GM19395 (cell line): ENCODE measurements around the gene GRPEL2.
A peak's percentile ranks its signal among the peaks of the same experiment; 100 is the strongest.

Source experiments
- ATAC-seq: cut with Tn5 transposase; IDR thresholded peaks from one replicate; pipeline ENCODE4 v1.9.1; 2021; ENCODE audit warnings: mild to moderate bottlenecking, moderate library complexity; ENCODE audit not compliant: unreplicated experiment

The GRPEL2 gene

GRCh38 chr5:149317281-149318048, 27.8 kb upstream of the GRPEL2 start:
- ATAC-seq, result peak; percentile 84

DNA sequence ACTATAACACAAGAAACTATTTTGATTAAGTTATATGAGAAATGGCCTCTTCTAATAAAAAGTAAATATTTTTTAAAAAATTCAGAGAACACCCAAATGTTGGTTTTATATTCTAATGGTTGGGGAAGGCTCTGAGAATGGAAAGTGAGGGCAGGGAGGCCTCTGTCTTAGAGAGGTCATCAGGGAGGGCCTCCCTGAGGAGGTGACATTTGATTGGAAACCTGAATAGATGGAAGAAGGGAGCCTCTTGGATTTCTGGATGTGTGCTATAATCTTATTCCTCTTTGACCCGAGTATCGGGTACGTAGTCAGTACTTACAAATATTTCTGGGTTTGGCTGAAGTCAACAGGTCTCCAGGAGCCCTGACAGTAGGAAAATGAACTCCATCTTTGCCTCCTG, 26.1 kb upstream of the GRPEL2 start:
- no peak for ATAC-seq

GRCh38 chr5:149320791-149321330, 24.4 kb upstream of the GRPEL2 start:
- ATAC-seq, result no peak

DNA sequence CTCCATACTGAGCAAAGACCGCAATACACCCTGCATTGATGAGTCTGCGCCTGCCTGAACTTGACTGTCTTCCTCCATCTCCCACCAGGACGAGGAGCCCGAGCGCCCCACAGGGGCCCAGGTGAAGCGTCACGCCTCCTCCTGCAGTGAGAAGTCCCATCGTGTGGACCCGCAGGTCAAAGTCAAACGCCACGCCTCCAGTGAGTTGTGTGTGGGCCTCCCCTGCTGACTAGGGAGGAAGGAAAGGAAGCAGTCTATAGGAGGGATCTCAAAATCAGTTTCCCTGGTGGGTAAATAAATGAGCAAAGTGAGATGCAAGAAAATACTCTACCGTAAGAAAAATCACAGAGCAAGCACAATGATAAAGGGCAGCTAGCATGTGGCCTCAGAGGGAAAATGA, 22.8 kb upstream of the GRPEL2 start:
- ATAC-seq, result no peak

GRCh38 chr5:149323210-149323609, 22.1 kb upstream of the GRPEL2 start:
- no peak for ATAC-seq

DNA sequence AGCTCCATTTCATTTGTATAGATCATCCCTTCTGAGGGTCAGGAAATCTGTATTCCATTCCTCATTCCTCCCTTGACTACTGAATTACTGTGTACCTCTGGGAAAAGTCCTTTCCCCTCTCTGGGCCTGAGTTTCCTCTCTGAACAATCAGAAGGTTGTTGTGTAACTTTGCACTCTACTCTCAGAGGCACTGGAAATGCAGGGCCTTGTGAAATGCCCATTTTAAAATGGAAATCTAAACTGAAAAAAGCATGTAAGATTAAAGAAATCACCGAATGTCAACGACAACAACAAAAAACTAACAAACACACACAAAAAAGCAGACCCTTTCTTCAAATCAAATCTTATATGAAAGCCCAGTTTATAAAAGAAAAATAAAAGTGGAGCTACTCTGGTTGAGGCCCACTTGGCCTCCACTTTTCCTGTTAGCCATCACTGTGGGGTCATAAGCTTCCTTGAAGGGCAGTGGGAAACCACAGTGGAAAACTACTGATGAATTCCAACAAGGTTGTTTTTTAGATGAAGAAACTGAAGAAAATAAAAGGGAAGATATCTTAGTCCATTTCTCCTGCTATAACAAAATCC, 21.6 kb upstream of the GRPEL2 start:
- ATAC-seq, result no peak

DNA sequence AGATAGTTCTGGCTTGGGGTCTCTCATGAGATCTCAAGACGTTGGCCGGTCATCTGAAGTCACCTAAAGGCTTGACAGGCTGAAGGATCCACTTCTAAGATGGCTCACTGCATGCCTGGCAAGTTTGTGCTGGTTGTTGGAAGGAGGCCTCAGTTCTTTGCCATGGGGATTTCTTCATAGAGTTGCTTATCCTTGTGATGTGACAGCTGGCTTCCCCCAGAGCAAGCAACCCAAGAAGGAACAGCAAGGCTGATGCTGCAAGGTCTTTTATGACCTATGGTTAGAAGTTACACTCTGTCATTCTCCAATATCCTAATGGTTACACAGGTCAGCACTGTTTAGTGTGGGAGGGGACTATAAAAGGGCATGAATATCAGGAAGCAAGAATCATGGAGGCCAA, 20.7 kb upstream of the GRPEL2 start:
- ATAC-seq, result no peak

DNA sequence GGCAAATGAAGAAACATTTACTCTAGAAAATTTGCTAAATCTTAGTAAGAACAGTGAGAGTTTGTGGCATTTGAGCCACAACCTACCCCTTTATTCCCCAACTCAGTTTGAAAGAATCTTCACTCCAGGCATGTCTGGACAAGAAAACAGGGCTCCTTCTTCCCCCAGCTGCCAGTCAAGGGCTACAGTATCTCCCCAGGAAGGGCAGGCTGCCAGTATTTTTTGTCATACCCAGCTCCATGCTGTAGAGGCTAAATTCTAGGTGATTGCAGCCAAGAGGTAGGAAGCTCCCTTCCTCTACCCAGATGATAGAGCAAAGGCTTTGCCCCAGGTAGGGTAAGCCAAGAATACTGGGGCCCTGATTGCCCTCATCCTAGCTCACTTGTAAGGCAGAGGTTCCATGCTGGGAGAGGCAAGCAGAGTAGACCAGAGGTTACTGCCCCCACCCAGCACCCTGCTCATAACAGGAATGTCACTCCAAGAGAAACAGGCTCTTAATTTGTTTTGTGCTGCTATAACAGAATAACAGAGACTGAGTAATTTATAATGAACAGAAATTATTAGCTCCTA, 20.0 kb upstream of the GRPEL2 start:
- no peak for ATAC-seq

DNA sequence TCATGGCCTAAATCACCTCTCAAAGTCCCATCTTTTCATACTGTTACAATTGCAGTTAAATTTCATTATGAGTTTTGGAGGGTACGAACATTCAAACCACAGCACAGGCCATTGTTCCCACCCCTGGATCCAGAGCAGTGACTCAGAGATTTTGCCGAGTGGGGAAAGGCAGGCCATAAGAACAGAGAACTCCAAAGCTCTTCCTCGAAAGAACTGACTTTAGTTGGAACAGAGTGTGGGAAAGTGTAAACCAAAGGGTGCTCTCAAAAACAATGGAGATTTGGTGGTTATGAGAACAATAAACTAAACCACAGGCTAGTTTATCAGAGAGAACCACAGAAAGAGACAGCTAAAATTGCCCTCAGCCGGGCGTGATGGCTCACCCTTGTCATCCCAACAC, 19.4 kb upstream of the GRPEL2 start:
- ATAC-seq, result no peak

GRCh38 chr5:149326611-149327010, 18.7 kb upstream of the GRPEL2 start:
- ATAC-seq, result no peak

DNA sequence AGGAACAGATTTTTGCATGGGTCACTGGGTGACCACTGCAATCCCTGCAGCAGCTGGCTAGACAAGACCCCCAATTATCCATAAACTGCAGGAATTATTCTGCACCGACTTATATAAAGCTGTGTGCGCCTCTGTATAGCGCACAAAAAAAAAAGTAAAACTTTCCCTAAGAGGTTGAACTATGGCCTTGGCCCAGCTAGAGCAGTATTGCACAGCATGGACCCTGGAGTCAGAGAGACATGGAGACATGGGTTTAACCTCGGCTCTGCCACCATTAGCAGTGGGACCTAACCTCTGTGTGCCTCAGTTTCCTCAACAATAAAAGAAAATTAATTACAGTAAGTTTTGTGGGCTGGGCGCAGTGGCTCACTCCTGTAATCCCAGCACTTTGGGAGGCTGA, 17.1 kb upstream of the GRPEL2 start:
- no peak for ATAC-seq

GRCh38 chr5:149333711-149334443, 11.4 kb upstream of the GRPEL2 start:
- no peak for ATAC-seq

DNA sequence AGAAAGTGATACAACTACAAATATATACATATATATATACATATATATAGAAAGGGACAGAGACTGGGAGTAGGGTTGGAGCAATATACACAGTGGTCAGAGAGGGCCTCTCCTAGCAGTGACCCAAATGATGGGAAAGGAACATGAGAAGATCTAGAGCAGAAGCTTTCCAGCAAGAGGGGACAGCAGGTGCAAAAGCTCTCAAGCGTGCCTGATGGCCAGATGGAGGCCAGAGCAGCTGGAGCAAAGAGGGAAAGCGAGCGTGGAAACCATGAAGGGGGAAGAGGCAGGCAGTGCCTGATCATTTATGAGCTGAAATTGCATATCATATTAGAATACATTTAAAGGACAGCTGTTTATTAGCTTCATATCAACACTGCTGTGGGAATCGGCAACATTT, 7.6 kb upstream of the GRPEL2 start:
- no peak for ATAC-seq

DNA sequence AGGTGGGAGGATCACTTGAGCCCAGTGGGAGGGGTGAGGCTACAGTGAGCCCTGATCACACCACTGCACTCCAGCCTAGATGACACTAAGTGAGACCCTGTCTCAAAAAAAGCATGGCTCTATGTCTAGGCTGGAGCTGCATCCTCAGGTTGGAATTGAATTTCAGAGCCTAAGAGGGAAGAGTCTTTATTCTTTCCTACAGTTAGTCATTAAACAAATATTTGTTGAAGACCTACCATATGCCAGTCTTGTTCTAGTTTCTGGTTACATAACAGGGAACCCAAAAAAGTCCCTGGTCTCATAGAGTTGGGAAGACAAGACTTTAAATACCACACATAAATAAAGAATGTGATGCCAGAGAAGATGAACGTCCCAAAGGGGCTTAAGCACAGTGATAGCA, 6.9 kb upstream of the GRPEL2 start:
- no peak for ATAC-seq

DNA sequence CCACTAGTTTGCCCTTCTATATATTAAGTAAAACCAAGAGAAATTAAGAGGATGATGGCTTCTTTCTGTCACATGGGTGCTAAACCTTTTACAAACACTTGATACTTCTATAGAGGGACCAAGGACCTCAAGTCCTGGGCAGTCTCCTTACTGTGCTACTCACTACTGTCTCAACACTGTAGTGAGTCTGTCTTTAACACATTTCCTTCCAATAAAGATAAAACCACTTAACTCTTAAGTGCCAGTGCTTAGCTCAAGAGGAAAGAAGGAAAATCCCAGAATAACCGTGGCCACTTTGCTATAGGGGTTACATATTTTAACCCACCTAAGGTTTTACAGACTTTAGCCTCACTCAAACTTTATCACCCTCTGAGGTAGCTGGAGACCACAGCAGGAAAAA, 4.4 kb upstream of the GRPEL2 start:
- ATAC-seq, result no peak

GRCh38 chr5:149341876-149342275, 3.4 kb upstream of the GRPEL2 start:
- ATAC-seq, result no peak

GRCh38 chr5:149344151-149344550, 1.1 kb upstream of the GRPEL2 start:
- no peak for ATAC-seq

GRCh38 chr5:149345892-149346222, 558 bp downstream of the GRPEL2 start:
- no peak for ATAC-seq

DNA sequence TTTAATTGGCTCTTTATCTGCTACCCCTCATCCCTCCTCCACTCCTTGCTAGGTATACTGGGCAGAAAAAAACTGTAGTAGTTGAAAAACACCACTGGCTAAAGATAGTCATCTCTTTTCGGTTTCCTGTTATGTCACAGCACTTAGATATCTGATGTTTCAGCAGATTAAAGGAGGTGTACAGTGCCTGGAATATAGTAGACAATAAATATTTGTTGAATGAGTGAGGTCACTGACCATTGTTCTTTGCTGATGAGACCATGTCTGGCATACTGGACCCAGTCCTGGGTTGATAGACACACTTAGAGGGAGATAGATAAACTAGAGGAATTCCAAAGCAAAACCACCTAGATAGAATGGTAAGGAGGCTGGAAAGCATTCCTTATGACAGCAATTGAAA, 3.2 kb downstream of the GRPEL2 start:
- no peak for ATAC-seq

GRCh38 chr5:149349382-149349781, 4.1 kb downstream of the GRPEL2 start:
- no peak for ATAC-seq

GRCh38 chr5:149352169-149352568, 6.9 kb downstream of the GRPEL2 start:
- no peak for ATAC-seq

DNA sequence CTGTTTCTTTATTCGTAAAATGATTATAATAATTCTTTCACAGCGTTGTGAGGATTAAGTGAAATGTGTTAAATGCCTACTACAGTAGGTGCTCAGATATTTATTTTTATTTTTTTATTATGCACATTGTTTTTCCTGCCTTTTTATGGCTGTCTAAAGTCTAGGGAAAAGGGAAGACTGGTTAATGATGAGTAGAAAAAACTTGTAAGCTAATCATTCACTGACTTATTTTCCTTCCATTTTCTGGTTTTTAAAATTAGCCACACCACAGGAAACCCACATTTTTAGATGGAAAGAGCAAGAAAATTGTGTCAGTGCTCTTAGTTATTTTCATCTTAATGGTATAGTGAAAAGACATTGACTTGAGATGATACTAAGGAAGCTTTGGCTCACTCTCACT, 8.6 kb downstream of the GRPEL2 start:
- ATAC-seq, result no peak
